Measurements from ENCODE around the gene EPN1.
"Not testable (repeated sequence)": the region's sequence is repeated elsewhere in the genome, so short reads cannot be mapped to it uniquely, and the experiment has no call there.

EPN1 gene

DNA sequence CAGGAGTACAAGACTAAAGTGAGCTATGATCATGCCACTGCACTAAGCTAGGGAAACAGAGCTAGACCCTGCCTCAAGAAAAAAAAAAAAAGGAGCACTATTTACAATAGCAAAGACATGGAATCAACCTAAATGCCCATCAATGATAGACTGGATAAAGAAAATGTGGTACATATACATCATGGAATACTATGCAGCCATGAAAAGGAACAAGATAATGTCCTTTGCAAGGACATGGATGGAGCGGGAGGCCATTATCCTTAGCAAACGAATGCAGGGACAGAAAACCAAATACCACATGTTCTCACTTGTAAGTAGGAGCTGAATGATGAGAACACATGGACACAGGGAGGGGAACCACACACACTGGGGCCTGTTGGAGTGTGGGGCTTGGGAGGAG is 55.4 kb downstream of the EPN1 start:
- not testable (repeated sequence) for DNase-seq

DNA sequence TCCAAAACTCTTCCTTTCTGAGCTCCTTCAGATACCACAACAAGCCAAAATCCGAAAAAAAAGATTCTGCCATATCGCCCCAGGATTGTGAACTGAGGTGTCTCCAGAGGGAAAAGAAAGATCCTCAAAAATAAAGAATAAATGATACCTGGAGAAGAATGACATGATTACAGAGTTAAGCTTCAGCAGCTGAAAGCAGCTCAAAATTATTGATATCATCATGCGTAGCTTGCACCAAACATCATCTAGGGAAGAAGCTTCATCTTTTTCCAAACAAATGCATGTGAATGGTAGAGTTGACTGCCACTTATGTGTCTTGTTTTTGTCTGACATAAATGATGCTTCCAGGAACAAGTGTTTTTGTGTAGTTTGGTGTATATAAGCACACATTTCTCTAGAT is 63.3 kb downstream of the EPN1 start, which contains the start of gene NLRP9:
Gene NLRP9 (minus strand): TSS at position 101 of the 400 bp plus-strand sequence. CDS start 28 bp downstream, at position 73.
- DNase-seq: no peak

DNA sequence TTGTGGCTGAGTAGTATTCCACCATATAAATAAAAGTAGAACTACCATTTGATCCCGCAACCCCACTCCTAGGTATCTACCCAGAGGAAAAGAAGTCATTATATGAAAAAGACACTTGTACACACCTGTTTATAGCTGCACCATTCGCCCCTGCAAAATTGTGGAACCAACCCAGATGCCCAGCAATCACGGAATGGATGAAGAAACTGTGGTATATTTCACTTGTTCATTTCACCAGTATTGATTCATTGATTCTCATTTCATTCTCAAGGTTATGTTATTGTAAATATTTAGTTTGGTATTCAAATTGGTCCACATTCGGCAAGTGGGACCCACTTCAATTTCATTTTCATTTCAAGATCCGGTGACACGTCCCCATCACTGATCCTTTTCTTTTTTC is 75.7 kb downstream of the EPN1 start:
- DNase-seq: no peak

DNA sequence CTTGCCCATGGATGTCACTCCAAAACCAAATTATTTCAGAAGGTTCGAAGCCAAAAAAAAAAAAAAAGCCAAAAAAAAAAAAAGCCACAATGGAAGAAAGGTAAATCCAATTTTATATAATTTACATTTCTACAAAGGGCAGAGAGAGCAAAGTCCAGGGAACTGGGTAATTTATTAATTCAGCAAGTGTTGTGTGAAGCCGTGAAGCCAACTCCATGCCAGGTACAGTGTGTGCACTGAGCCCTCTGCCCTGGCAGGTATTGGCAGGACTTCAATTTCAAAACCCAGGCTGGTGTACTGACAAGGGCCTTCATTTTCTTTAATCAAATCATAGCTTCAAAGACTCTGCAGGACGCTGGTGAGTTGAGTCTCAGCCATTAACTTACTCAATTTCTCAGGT is 78.4 kb downstream of the EPN1 start:
- DNase-seq: no peak

DNA sequence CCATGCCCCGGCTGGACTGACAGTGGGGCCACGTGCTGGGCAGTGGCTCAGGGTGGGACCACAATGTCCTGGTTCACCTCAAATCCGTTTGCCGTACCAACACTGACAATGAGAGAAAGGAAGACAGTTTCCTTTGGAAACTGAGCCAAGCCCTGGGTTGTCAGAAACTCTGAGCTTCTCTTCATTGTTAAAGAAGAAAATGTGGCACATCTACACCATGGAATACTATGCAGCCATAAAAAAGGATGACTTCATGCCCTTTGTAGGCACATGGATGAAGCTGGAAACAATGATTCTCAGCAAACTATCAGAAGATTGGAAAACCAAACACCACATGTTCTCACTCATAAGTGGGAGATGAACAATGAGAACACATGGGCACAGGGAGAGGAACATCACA is 81.8 kb downstream of the EPN1 start:
- DNase-seq: not testable (repeated sequence)

DNA sequence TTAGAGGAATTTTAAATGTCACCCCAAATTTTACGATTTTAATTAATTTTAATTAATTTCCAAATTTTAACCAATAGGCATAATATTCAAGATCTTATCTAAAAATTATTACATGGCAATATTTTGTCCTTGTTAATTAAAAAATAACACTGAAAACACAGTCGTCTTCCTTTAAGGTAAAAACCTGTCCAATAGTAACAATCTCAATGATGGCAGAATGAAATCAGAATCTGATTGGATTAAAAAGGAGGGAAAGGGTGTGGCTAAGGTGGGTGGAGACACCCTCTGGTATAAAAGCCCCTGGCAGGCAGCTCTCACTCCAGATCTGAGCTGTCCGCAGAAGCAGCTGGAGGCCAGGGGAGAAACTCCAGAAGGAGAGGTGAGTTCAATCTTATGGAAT is 83.8 kb downstream of the EPN1 start, which contains the start of gene RFPL4A:
Gene RFPL4A (plus strand): TSS at position 301 of the 400 bp plus-strand sequence. CDS start 2,704 bp downstream, outside the sequence.
- not testable (repeated sequence) for DNase-seq
